Measurements from ENCODE around the gene APBA1. TPM values are rescaled to one million over a fixed set of nuclear protein-coding genes. Genes with fewer than 3 reads are reported as not detected.

Gene APBA1
- polyA plus RNA-seq, 1 experiment, result 6.7 TPM

DNA sequence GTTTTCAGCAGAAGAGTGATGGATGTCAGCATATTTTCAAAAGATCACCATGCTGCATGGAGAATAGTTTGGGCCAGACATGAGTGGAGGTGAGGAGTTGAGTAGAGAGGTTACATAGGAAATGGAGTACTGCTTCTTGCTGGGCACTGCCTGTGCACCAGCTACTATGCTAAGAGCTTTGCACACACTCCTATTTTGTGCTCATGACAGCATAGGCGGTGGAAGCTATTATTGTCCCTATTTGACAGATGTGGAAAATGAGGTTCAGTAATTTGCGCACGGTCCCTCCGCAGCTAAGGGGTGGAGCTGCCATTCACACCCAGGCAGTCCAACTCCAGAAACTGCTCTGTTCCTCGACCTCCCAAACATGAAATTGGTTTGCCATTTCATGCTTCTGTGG is 279.3 kb downstream of the APBA1 start:
- TF ChIP-seq, protein P1, sequence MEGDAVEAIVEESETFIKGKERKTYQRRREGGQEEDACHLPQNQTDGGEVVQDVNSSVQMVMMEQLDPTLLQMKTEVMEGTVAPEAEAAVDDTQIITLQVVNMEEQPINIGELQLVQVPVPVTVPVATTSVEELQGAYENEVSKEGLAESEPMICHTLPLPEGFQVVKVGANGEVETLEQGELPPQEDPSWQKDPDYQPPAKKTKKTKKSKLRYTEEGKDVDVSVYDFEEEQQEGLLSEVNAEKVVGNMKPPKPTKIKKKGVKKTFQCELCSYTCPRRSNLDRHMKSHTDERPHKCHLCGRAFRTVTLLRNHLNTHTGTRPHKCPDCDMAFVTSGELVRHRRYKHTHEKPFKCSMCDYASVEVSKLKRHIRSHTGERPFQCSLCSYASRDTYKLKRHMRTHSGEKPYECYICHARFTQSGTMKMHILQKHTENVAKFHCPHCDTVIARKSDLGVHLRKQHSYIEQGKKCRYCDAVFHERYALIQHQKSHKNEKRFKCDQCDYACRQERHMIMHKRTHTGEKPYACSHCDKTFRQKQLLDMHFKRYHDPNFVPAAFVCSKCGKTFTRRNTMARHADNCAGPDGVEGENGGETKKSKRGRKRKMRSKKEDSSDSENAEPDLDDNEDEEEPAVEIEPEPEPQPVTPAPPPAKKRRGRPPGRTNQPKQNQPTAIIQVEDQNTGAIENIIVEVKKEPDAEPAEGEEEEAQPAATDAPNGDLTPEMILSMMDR (IDR thresholded peaks at IDR 0.05; ENCODE audit: low read depth, low read length), result no peak
- no peak for DNase-seq (ENCODE audit: low read depth, low spot score)
- ChIA-PET POLR2A (no interaction called here), CTCF (no interaction called here)
- Histone ChIP-seq H3K27ac (ENCODE audit: low read depth, low read length) (no peak overlapping the region), H3K9me3 (ENCODE audit: control insufficient read depth, insufficient read depth, low read length) (no peaks in the 10 kb centered on the region), H3K27me3 (ENCODE audit: control insufficient read depth, insufficient read depth, low read length) (peaks cover 9% of the 10 kb centered on the region), H3K4me3 (ENCODE audit: low read depth, low read length) (no peak overlapping the region)

GRCh38 chr9:69391946-69392345 is 280.2 kb downstream of the APBA1 start:
- CTCF ChIA-PET, result no interaction called here
- Histone ChIP-seq H3K27me3 (ENCODE audit: control insufficient read depth, insufficient read depth, low read length) (peaks cover 11% of the 10 kb centered on the region), H3K9me3 (ENCODE audit: control insufficient read depth, insufficient read depth, low read length) (no peaks in the 10 kb centered on the region), H3K27ac (ENCODE audit: low read depth, low read length) (no peak overlapping the region), H3K4me3 (ENCODE audit: low read depth, low read length) (no peak overlapping the region)
- POLR2A ChIA-PET, result no interaction called here
- TF ChIP-seq, protein P1 (IDR thresholded peaks at IDR 0.05; ENCODE audit: low read depth, low read length), result no peak
- DNase-seq (ENCODE audit: low read depth, low spot score), result no peak

- Histone ChIP-seq H3K9me3 (ENCODE audit: control insufficient read depth, insufficient read depth, low read length) (no peaks in the 10 kb centered on the region), H3K4me3 (ENCODE audit: low read depth, low read length) (no peak overlapping the region), H3K27ac (ENCODE audit: low read depth, low read length) (no peak overlapping the region), H3K27me3 (ENCODE audit: control insufficient read depth, insufficient read depth, low read length) (peaks cover 11% of the 10 kb centered on the region)
- ChIA-PET POLR2A (no interaction called here), CTCF (no interaction called here)
- TF ChIP-seq, protein P1 (IDR thresholded peaks at IDR 0.05; ENCODE audit: low read depth, low read length), result no peak
- no peak for DNase-seq (ENCODE audit: low read depth, low spot score)
Measured at GRCh38 chr9:69391487-69391886, 280.7 kb downstream of the APBA1 start.

DNA sequence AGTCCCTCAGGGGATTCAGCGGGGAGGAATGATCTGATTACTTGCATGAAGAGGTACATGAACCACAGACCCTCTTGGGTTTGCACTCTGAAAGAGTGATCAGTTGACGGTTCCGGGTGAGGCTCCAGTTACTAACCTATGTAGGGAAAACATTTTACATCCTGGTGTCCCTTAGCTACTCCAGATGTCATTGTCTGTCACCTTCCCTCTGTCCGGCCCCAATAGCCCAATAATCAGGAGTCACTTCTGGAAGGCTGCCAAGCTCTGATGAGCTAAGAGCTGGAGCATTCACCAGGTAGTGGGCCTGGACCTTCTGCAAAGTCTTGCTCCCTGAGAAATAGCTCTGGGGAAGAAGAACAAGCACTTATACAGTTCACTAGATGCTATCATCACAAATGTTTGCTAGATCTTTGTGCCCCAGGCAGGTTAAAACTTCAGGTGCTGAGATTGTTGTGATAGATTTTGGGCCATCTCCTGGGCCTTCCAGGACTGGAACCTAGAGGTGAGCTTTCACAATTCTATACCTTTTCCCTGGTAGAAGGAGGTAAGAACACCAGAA is 282.7 kb downstream of the APBA1 start:
- H3K9me3 ChIP-seq (ENCODE audit: control insufficient read depth, insufficient read depth, low read length), result no peaks in the 10 kb centered on the region
- ChIA-PET POLR2A (no interaction called here), CTCF (no interaction called here)
- H3K4me3 ChIP-seq (ENCODE audit: low read depth, low read length), result no peak overlapping the region
- H3K27ac ChIP-seq (ENCODE audit: low read depth, low read length), result no peak overlapping the region
- TF ChIP-seq, protein P1 (IDR thresholded peaks at IDR 0.05; ENCODE audit: low read depth, low read length), result no peak
- peaks cover 14% of the 10 kb centered on the region for H3K27me3 ChIP-seq (ENCODE audit: control insufficient read depth, insufficient read depth, low read length)
- DNase-seq (ENCODE audit: low read depth, low spot score), result no peak

- ChIA-PET POLR2A (no interaction called here), CTCF (no interaction called here)
- Histone ChIP-seq H3K4me3 (ENCODE audit: low read depth, low read length) (no peak overlapping the region), H3K9me3 (ENCODE audit: control insufficient read depth, insufficient read depth, low read length) (no peaks in the 10 kb centered on the region), H3K27me3 (ENCODE audit: control insufficient read depth, insufficient read depth, low read length) (peaks cover 14% of the 10 kb centered on the region), H3K27ac (ENCODE audit: low read depth, low read length) (no peak overlapping the region)
- TF ChIP-seq, protein P1 (IDR thresholded peaks at IDR 0.05; ENCODE audit: low read depth, low read length), result no peak
- DNase-seq (ENCODE audit: low read depth, low spot score), result no peak
Measured at GRCh38 chr9:69388596-69388995, 283.6 kb downstream of the APBA1 start.

Data from AG04450 (cell line).